Measurements from ENCODE around the gene SLC25A41. TPM values are rescaled to one million over a fixed set of nuclear protein-coding genes. Genes with fewer than 3 reads are reported as not detected.
A peak's percentile ranks its signal among the peaks of the same experiment; 100 is the strongest.

Gene SLC25A41
- total RNA-seq, 6 experiments from 2014 or later = not detected

- DNase-seq = no peak
- no peaks in the 10 kb centered on the region for H3K9me3 Mint-ChIP-seq
- TF ChIP-seq, protein P1, sequence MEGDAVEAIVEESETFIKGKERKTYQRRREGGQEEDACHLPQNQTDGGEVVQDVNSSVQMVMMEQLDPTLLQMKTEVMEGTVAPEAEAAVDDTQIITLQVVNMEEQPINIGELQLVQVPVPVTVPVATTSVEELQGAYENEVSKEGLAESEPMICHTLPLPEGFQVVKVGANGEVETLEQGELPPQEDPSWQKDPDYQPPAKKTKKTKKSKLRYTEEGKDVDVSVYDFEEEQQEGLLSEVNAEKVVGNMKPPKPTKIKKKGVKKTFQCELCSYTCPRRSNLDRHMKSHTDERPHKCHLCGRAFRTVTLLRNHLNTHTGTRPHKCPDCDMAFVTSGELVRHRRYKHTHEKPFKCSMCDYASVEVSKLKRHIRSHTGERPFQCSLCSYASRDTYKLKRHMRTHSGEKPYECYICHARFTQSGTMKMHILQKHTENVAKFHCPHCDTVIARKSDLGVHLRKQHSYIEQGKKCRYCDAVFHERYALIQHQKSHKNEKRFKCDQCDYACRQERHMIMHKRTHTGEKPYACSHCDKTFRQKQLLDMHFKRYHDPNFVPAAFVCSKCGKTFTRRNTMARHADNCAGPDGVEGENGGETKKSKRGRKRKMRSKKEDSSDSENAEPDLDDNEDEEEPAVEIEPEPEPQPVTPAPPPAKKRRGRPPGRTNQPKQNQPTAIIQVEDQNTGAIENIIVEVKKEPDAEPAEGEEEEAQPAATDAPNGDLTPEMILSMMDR (IDR thresholded peaks at IDR 0.05) = no peak
- H3K27me3 Mint-ChIP-seq (ENCODE audit: insufficient read depth) = no peaks in the 10 kb centered on the region
- H3K4me1 Mint-ChIP-seq (ENCODE audit: low read depth) = peaks cover 12% of the 10 kb centered on the region; the same call in 1 of the 2 replicates
- no peak overlapping the region for H3K27ac Mint-ChIP-seq
- no peak overlapping the region for H3K4me3 Mint-ChIP-seq
- H3K36me3 Mint-ChIP-seq (ENCODE audit: low read depth) = peaks cover 15% of the 10 kb centered on the region
Measured at GRCh38 chr19:6378486-6378885, 55.1 kb downstream of the SLC25A41 start.

GRCh38 chr19:6378041-6378440 is 55.5 kb downstream of the SLC25A41 start:
- H3K27ac Mint-ChIP-seq = no peak overlapping the region
- no peaks in the 10 kb centered on the region for H3K27me3 Mint-ChIP-seq (ENCODE audit: insufficient read depth)
- H3K36me3 Mint-ChIP-seq (ENCODE audit: low read depth) = peaks cover 12% of the 10 kb centered on the region
- H3K4me3 Mint-ChIP-seq = no peak overlapping the region
- TF ChIP-seq, protein P1 (IDR thresholded peaks at IDR 0.05) = no peak
- DNase-seq = peak; percentile 34
- peaks cover 13% of the 10 kb centered on the region; the same call in 1 of the 2 replicates for H3K4me1 Mint-ChIP-seq (ENCODE audit: low read depth)
- no peaks in the 10 kb centered on the region for H3K9me3 Mint-ChIP-seq

- Mint-ChIP-seq H3K4me1 (ENCODE audit: low read depth) (peaks cover 19% of the 10 kb centered on the region), H3K4me3 (no peak overlapping the region), H3K27me3 (ENCODE audit: insufficient read depth) (no peaks in the 10 kb centered on the region), H3K9me3 (no peaks in the 10 kb centered on the region), H3K27ac (no peak overlapping the region), H3K36me3 (ENCODE audit: low read depth) (peaks cover 8% of the 10 kb centered on the region)
- no peak for DNase-seq
- TF ChIP-seq, protein P1 (IDR thresholded peaks at IDR 0.05) = no peak
Measured at GRCh38 chr19:6376512-6377190, 56.9 kb downstream of the SLC25A41 start.

Small RNA genes lying within 50 kb of the gene (microRNA-seq; reads per million reads assigned to microRNA genes)
- gene MIR3940 (266 reads per million, percentile 60 among the genes with 10 or more reads in this experiment), gene MIR6790 (not detected), gene MIR6885 (6.2 reads per million)

Other genes with a start within 250 kb of the SLC25A41 start
- 10 to 100 TPM; 54.6 to 69.4 (median 59.5) TPM for gene MLLT1, start 153.8 kb downstream of the SLC25A41 start, total RNA-seq (2021; fragmentation: NEBNext Ultra II Directional; extraction: Animal tissue kit (Norgen Biotek cat#: 25700))
- not detected for gene ACER1, start 100.2 kb downstream of the SLC25A41 start, total RNA-seq (2021; fragmentation: NEBNext Ultra II Directional; extraction: Animal tissue kit (Norgen Biotek cat#: 25700))
- gene CLPP, start 72.2 kb downstream of the SLC25A41 start, total RNA-seq (2021; fragmentation: NEBNext Ultra II Directional; extraction: Animal tissue kit (Norgen Biotek cat#: 25700)) = 100 to 1,000 TPM; 106 to 114 (median 107) TPM
- gene ALKBH7, start 61.0 kb downstream of the SLC25A41 start, total RNA-seq (2021; fragmentation: NEBNext Ultra II Directional; extraction: Animal tissue kit (Norgen Biotek cat#: 25700)) = 10 to 100 TPM; 40.8 to 60.7 (median 47.9) TPM
- gene PSPN, start 57.8 kb downstream of the SLC25A41 start, total RNA-seq (2021; fragmentation: NEBNext Ultra II Directional; extraction: Animal tissue kit (Norgen Biotek cat#: 25700)) = 1 to 10 TPM; 1.1 to 2.0 (median 1.5) TPM
- gene GTF2F1, start 40.6 kb downstream of the SLC25A41 start, total RNA-seq (2021; fragmentation: NEBNext Ultra II Directional; extraction: Animal tissue kit (Norgen Biotek cat#: 25700)) = 10 to 100 TPM; 70.4 to 75.1 (median 71.4) TPM
- gene KHSRP, start 9.0 kb downstream of the SLC25A41 start, total RNA-seq (2021; fragmentation: NEBNext Ultra II Directional; extraction: Animal tissue kit (Norgen Biotek cat#: 25700)) = 100 to 1,000 TPM; 259 to 312 (median 301) TPM
- gene SLC25A23, start 26.0 kb upstream of the SLC25A41 start, total RNA-seq (2021; fragmentation: NEBNext Ultra II Directional; extraction: Animal tissue kit (Norgen Biotek cat#: 25700)) = 10 to 100 TPM; 15.4 to 25.3 (median 16.8) TPM
- not detected for gene CRB3, start 30.5 kb upstream of the SLC25A41 start, total RNA-seq (2021; fragmentation: NEBNext Ultra II Directional; extraction: Animal tissue kit (Norgen Biotek cat#: 25700))
- not detected for gene DENND1C, start 48.0 kb upstream of the SLC25A41 start, total RNA-seq (2021; fragmentation: NEBNext Ultra II Directional; extraction: Animal tissue kit (Norgen Biotek cat#: 25700))
- gene TUBB4A, start 68.5 kb upstream of the SLC25A41 start, total RNA-seq (2021; fragmentation: NEBNext Ultra II Directional; extraction: Animal tissue kit (Norgen Biotek cat#: 25700)) = not detected
- gene TNFSF9, start 97.3 kb upstream of the SLC25A41 start, total RNA-seq (2021; fragmentation: NEBNext Ultra II Directional; extraction: Animal tissue kit (Norgen Biotek cat#: 25700)) = 1 to 10 TPM in 4 of 6 experiments, under 1 TPM in 2; 0.57 to 3.7 (median 3.2) TPM
- gene CD70, start 157.4 kb upstream of the SLC25A41 start, total RNA-seq (2021; fragmentation: NEBNext Ultra II Directional; extraction: Animal tissue kit (Norgen Biotek cat#: 25700)) = not detected
- gene TNFSF14, start 236.4 kb upstream of the SLC25A41 start, total RNA-seq (2021; fragmentation: NEBNext Ultra II Directional; extraction: Animal tissue kit (Norgen Biotek cat#: 25700)) = not detected